ENCODE measurements around the gene SUN1. TPM values are rescaled to one million over a fixed set of nuclear protein-coding genes. Genes with fewer than 3 reads are reported as not detected.

The SUN1 gene
- total and polyA plus RNA-seq, 7 experiments from 2014 or later: 39.4 to 254 (median 97.2) TPM

DNA sequence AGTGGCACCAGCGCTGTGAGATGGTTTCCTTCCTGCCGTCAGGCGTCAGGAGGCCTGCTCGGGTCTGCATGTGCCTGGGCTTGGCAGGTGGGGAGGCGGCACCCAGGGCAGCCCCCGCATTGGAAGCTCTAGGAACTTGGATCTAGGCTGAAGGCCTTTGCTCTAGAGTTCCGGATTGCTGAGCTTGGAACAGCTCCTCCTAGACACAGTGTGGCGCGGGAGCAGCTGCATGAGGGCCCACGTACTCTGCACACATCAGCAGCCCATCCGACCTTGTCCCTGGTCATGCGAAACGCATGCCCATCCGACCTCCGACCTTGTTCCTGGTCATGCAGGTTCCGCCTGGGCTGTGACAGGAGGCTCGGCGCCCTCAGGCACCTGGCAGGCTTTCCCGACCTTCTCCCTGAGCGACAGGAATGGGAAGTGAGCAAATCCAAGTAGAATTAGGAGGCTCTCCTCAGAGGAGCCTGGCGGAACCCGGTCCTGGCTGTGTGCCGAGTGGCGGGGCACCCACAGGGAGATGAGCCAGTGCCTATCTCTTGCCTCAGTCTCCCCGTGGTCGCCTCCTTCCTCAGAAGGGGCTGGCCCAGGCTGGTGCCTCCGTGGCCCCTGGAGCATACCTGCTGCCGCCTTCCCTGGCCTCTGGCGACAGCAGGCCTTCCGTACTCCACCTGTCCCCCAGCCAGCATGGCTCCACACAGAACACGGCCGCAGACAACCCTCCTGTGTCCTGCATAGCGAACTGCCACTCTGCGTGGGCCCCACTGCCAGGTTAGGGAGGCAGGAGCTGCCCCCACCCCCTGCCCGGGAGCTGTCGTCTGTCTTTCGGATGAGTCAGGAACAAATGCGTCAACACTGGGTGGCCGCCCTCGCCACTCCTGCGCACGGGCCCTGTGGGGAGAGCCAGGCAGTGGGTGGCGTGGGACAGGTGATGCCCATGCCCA is 56.1 kb downstream of the SUN1 start:
- CTCF ChIA-PET: no interaction called here
- no peak overlapping the region for H3K4me3 Mint-ChIP-seq
- H3K4me3 ChIP-seq (ENCODE audit: low read length): no peak overlapping the region
- peaks cover 0 to 21% (median 9%) of the 10 kb centered on the region in 7 donors for H3K4me1 Mint-ChIP-seq
- peaks cover 0 to 1% (median 0%) of the 10 kb centered on the region in 11 donors for H3K9me3 Mint-ChIP-seq
- no peak for ATAC-seq
- intact Hi-C loops (cut with micrococcal nuclease): no loop called here
- H3K27me3 Mint-ChIP-seq: no peaks in the 10 kb centered on the region
- H3K36me3 Mint-ChIP-seq: peaks cover 0 to 32% (median 14%) of the 10 kb centered on the region in 5 donors
- POLR2A ChIA-PET: no interaction called here
- H3K27ac Mint-ChIP-seq: no peak overlapping the region
- H3K27me3 ChIP-seq (ENCODE audit: control insufficient read depth in 2 of 2, insufficient read depth in 2 of 2, low read length in 2 of 2): no peaks in the 10 kb centered on the region
- H3K4me1 ChIP-seq (ENCODE audit: control insufficient read depth in 2 of 2, insufficient read depth in 2 of 2, low read length in 2 of 2): no peaks in the 10 kb centered on the region
- H3K27ac ChIP-seq (ENCODE audit: low read depth, low read length): no peak overlapping the region
- H3K36me3 ChIP-seq (ENCODE audit: control insufficient read depth in 2 of 3, insufficient read depth in 3 of 3, low read length in 3 of 3): peaks cover 0 to 76% (median 21%) of the 10 kb centered on the region in 3 experiments
- no peaks in the 10 kb centered on the region for H3K9me3 ChIP-seq (ENCODE audit: control insufficient read depth in 2 of 3, low read length in 3 of 3)
- no peak for DNase-seq

DNA sequence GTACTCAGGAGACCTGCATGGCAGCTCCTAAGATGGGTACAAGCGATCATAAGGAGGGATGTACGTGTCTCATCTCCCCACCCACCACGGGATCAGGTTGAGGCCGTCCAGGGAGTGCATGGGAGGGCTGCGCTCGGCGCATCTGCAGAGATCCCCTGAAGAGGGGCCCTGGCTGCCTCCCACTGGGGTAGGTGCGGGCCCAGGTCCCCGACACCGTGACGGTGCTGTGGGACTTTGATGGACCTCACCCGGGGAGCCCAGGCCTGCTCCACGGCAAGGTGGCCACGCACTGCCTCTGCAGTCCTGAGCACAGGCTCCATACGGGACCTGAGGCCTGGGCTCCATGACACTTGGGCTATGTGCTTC is 56.7 kb downstream of the SUN1 start:
- H3K4me1 ChIP-seq (ENCODE audit: control insufficient read depth in 2 of 2, insufficient read depth in 2 of 2, low read length in 2 of 2): no peaks in the 10 kb centered on the region
- Mint-ChIP-seq H3K36me3 (peaks cover 0 to 35% (median 14%) of the 10 kb centered on the region in 5 donors), H3K4me1 (peaks cover 0 to 21% (median 8%) of the 10 kb centered on the region in 7 donors), H3K27ac (no peak overlapping the region), H3K27me3 (no peaks in the 10 kb centered on the region), H3K9me3 (peaks cover 0 to 1% (median 0%) of the 10 kb centered on the region in 11 donors), H3K4me3 (no peak overlapping the region)
- ATAC-seq (no peak), DNase-seq (no peak)
- no peaks in the 10 kb centered on the region for H3K9me3 ChIP-seq (ENCODE audit: control insufficient read depth in 2 of 3, low read length in 3 of 3)
- H3K27me3 ChIP-seq (ENCODE audit: control insufficient read depth in 2 of 2, insufficient read depth in 2 of 2, low read length in 2 of 2): no peaks in the 10 kb centered on the region
- ChIA-PET POLR2A (no interaction called here), CTCF (no interaction called here)
- H3K4me3 ChIP-seq (ENCODE audit: low read length): no peak overlapping the region
- intact Hi-C loops (cut with micrococcal nuclease): no loop called here
- H3K27ac ChIP-seq (ENCODE audit: low read depth, low read length): no peak overlapping the region
- H3K36me3 ChIP-seq (ENCODE audit: control insufficient read depth in 2 of 3, insufficient read depth in 3 of 3, low read length in 3 of 3): peaks cover 0 to 80% (median 21%) of the 10 kb centered on the region in 3 experiments

DNA sequence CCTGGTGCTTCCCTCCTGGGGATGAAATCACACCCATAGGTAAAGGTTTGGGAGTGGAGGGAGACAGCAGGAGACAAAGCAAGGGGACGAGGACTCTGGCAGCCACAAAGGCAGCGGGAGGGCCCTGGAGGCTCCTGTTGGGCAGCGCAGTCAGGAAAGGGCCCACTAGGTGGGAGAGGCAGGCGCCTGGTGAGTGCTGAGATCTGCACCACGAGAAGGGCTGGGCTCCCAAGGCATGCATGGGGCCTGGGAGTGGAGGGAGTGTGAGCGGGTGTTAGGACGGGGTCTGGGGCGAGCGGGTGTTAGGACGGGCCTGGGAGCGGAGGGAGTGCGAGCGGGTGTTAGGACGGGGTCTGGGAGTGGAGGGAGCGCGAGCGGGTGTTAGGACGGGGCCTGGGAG is 57.1 kb downstream of the SUN1 start:
- no peak overlapping the region for H3K4me3 Mint-ChIP-seq
- H3K27me3 ChIP-seq (ENCODE audit: control insufficient read depth in 2 of 2, insufficient read depth in 2 of 2, low read length in 2 of 2): no peaks in the 10 kb centered on the region
- CTCF ChIA-PET: no interaction called here
- no peak overlapping the region for H3K27ac ChIP-seq (ENCODE audit: low read depth, low read length)
- intact Hi-C loops (cut with micrococcal nuclease): no loop called here
- peaks cover 0 to 35% (median 14%) of the 10 kb centered on the region in 5 donors for H3K36me3 Mint-ChIP-seq
- POLR2A ChIA-PET: no interaction called here
- H3K9me3 ChIP-seq (ENCODE audit: control insufficient read depth in 2 of 3, low read length in 3 of 3): no peaks in the 10 kb centered on the region
- no peak for ATAC-seq
- H3K36me3 ChIP-seq (ENCODE audit: control insufficient read depth in 2 of 3, insufficient read depth in 3 of 3, low read length in 3 of 3): peaks cover 0 to 84% (median 21%) of the 10 kb centered on the region in 3 experiments
- H3K4me1 Mint-ChIP-seq: peaks cover 0 to 21% (median 8%) of the 10 kb centered on the region in 7 donors
- H3K9me3 Mint-ChIP-seq: peaks cover 0 to 1% (median 0%) of the 10 kb centered on the region in 11 donors
- H3K27ac Mint-ChIP-seq: no peak overlapping the region
- DNase-seq: no peak
- no peaks in the 10 kb centered on the region for H3K27me3 Mint-ChIP-seq
- H3K4me3 ChIP-seq (ENCODE audit: low read length): no peak overlapping the region
- no peaks in the 10 kb centered on the region for H3K4me1 ChIP-seq (ENCODE audit: control insufficient read depth in 2 of 2, insufficient read depth in 2 of 2, low read length in 2 of 2)

DNA sequence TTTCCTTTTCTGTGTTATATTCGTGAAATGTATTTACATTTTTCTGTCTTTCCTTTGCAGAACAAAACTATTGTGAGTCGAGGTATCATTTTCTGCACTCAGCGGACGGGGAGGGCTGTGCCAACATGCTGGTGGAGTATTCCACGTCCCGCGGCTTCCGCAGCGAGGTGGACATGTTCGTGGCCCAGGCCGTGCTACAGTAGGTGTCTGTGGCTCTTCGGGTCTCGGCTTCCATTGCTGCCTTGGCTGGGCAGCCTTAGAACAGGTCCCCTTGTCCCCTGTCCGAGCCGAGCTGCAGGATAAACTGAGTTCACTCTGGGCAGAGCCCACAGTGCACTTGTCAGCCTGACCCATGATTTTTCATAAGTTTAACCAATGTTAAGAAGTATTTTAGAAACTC is 58.6 kb downstream of the SUN1 start:
- ChIA-PET POLR2A (no interaction called here), CTCF (no interaction called here)
- DNase-seq (no peak), ATAC-seq (no peak)
- no peak overlapping the region for H3K4me3 ChIP-seq (ENCODE audit: low read length)
- Mint-ChIP-seq H3K9me3 (peaks cover 0 to 1% (median 0%) of the 10 kb centered on the region in 11 donors), H3K4me1 (peaks cover 0 to 12% (median 7%) of the 10 kb centered on the region in 7 donors), H3K27me3 (no peaks in the 10 kb centered on the region), H3K27ac (no peak overlapping the region), H3K36me3 (peaks cover 0 to 43% (median 17%) of the 10 kb centered on the region in 5 donors), H3K4me3 (no peak overlapping the region)
- H3K27ac ChIP-seq (ENCODE audit: low read depth, low read length): no peak overlapping the region
- H3K36me3 ChIP-seq (ENCODE audit: control insufficient read depth in 2 of 3, insufficient read depth in 3 of 3, low read length in 3 of 3): peaks cover 0 to 91% (median 19%) of the 10 kb centered on the region in 3 experiments
- intact Hi-C loops (cut with micrococcal nuclease): no loop called here
- H3K27me3 ChIP-seq (ENCODE audit: control insufficient read depth in 2 of 2, insufficient read depth in 2 of 2, low read length in 2 of 2): no peaks in the 10 kb centered on the region
- H3K4me1 ChIP-seq (ENCODE audit: control insufficient read depth in 2 of 2, insufficient read depth in 2 of 2, low read length in 2 of 2): no peaks in the 10 kb centered on the region
- no peaks in the 10 kb centered on the region for H3K9me3 ChIP-seq (ENCODE audit: control insufficient read depth in 2 of 3, low read length in 3 of 3)

DNA sequence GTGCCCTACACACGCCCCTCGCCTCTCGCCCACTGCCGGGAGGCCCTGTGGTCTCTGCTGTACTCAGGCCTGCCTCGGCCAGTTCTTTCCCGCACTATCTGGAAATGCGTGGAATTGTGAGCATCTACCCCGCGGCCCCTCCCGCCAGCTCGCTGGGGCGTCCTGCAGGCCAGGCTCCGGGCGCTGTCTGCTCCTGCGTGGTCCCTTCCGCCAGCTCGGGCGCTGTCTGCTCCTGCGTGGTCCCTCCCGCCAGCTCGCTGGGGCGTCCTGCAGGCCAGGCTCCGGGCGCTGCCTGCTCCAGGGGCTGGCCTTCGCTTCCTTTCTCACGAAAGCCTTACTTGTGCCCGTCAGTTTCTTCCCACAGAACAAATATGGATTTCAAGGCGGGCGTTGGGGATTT is 59.0 kb downstream of the SUN1 start:
- Histone ChIP-seq H3K4me1 (ENCODE audit: control insufficient read depth in 2 of 2, insufficient read depth in 2 of 2, low read length in 2 of 2) (no peaks in the 10 kb centered on the region), H3K36me3 (ENCODE audit: control insufficient read depth in 2 of 3, insufficient read depth in 3 of 3, low read length in 3 of 3) (peaks cover 0 to 91% (median 18%) of the 10 kb centered on the region in 3 experiments), H3K4me3 (ENCODE audit: low read length) (no peak overlapping the region), H3K27ac (ENCODE audit: low read depth, low read length) (no peak overlapping the region), H3K27me3 (ENCODE audit: control insufficient read depth in 2 of 2, insufficient read depth in 2 of 2, low read length in 2 of 2) (no peaks in the 10 kb centered on the region), H3K9me3 (ENCODE audit: control insufficient read depth in 2 of 3, low read length in 3 of 3) (no peaks in the 10 kb centered on the region)
- no peak overlapping the region for H3K4me3 Mint-ChIP-seq
- H3K9me3 Mint-ChIP-seq: peaks cover 0 to 1% (median 0%) of the 10 kb centered on the region in 11 donors
- H3K36me3 Mint-ChIP-seq: peaks cover 4 to 48% (median 21%) of the 10 kb centered on the region in 5 donors
- DNase-seq (no peak), ATAC-seq (no peak)
- H3K27ac Mint-ChIP-seq: no peak overlapping the region
- H3K27me3 Mint-ChIP-seq: no peaks in the 10 kb centered on the region
- intact Hi-C loops (cut with micrococcal nuclease): no loop called here
- POLR2A ChIA-PET: no interaction called here
- CTCF ChIA-PET: no interaction called here
- peaks cover 0 to 12% (median 5%) of the 10 kb centered on the region in 7 donors for H3K4me1 Mint-ChIP-seq

DNA sequence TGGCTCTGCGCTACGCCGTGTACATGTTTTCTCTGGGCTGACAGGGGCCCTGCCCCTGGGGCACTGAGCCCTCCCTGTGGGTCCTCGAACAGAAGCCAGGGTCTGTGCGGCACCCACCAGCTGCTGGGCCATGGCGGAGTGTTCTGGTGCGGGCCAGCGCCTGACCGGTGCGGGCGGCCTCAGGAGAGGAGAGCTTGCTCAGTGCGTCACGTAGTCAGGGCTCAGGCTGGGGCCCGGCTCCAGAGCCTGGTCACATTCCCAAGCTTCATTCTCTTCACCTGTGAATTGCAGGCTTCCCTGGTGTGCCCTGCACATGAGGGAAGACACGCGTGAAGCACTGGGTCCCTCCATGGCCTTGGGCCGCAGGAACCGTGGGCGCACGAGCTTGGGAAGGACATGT is 59.5 kb downstream of the SUN1 start:
- H3K27me3 ChIP-seq (ENCODE audit: control insufficient read depth in 2 of 2, insufficient read depth in 2 of 2, low read length in 2 of 2): no peaks in the 10 kb centered on the region
- ChIA-PET POLR2A (no interaction called here), CTCF (no interaction called here)
- no peaks in the 10 kb centered on the region for H3K27me3 Mint-ChIP-seq
- H3K4me1 ChIP-seq (ENCODE audit: control insufficient read depth in 2 of 2, insufficient read depth in 2 of 2, low read length in 2 of 2): no peaks in the 10 kb centered on the region
- intact Hi-C loops (cut with micrococcal nuclease): no loop called here
- H3K9me3 ChIP-seq (ENCODE audit: control insufficient read depth in 2 of 3, low read length in 3 of 3): no peaks in the 10 kb centered on the region
- H3K27ac Mint-ChIP-seq: no peak overlapping the region
- H3K36me3 Mint-ChIP-seq: peaks cover 5 to 51% (median 23%) of the 10 kb centered on the region in 5 donors
- H3K4me3 ChIP-seq (ENCODE audit: low read length): no peak overlapping the region
- H3K4me3 Mint-ChIP-seq: no peak overlapping the region
- no peak for DNase-seq
- peaks cover 0 to 1% (median 0%) of the 10 kb centered on the region in 11 donors for H3K9me3 Mint-ChIP-seq
- ATAC-seq: no peak
- peaks cover 0 to 12% (median 4%) of the 10 kb centered on the region in 7 donors for H3K4me1 Mint-ChIP-seq
- H3K36me3 ChIP-seq (ENCODE audit: control insufficient read depth in 2 of 3, insufficient read depth in 3 of 3, low read length in 3 of 3): peaks cover 0 to 91% (median 23%) of the 10 kb centered on the region in 3 experiments
- no peak overlapping the region for H3K27ac ChIP-seq (ENCODE audit: low read depth, low read length)

All from naive thymus-derived CD4-positive, alpha-beta T cell (primary cell).